DOHH2 (cell line): ENCODE measurements around the gene CYB5R3.
A peak's percentile ranks its signal among the peaks of the same experiment; 100 is the strongest.

Experiments used
- H3F3A ChIP-seq: fragments of 200-600 bp; sonication (generic), shearing (Covaris generic); 2 replicates; pipeline ENCODE4 v1.6.0; 2016; ENCODE audit warnings: antibody characterized with exemption, mild to moderate bottlenecking; ENCODE audit not compliant: control insufficient read depth, insufficient read depth
- H3K27ac ChIP-seq: fragments of 200-600 bp; sonication (generic); 2 replicates; pipeline ENCODE4 v1.5.1; 2014; ENCODE audit warnings: low read depth, mild to moderate bottlenecking, low read length, moderate library complexity
- H3K27me3 ChIP-seq: fragments of 200-600 bp; sonication (generic); 2 replicates; pipeline ENCODE4 v1.6.1; 2014; ENCODE audit warnings: mild to moderate bottlenecking, low read length, mixed read lengths; ENCODE audit not compliant: control insufficient read depth
- H3K36me3 ChIP-seq: fragments of 200-600 bp; sonication (generic); 2 replicates; pipeline ENCODE4 v1.6.1; 2014; ENCODE audit warnings: mild to moderate bottlenecking, low read length, moderate library complexity, mixed read lengths; ENCODE audit not compliant: control insufficient read depth
- H3K4me1 ChIP-seq: fragments of 200-600 bp; sonication (generic); 2 replicates; pipeline ENCODE4 v1.6.1; 2014; ENCODE audit warnings: mild to moderate bottlenecking, low read length, mixed read lengths; ENCODE audit not compliant: control insufficient read depth
- H3K4me2 ChIP-seq: fragments of 200-600 bp; sonication (generic); 2 replicates; pipeline ENCODE4 v1.6.0; 2014; ENCODE audit warnings: mild to moderate bottlenecking, low read length, moderate library complexity
- H3K4me3 ChIP-seq: fragments of 200-600 bp; sonication (generic); 2 replicates; pipeline ENCODE4 v1.5.1; 2014; ENCODE audit warnings: mild to moderate bottlenecking, low read length, mixed read lengths
- H3K79me2 ChIP-seq: fragments of 200-600 bp; sonication (generic); 2 replicates; pipeline ENCODE4 v1.6.1; 2014; ENCODE audit warnings: mild to moderate bottlenecking, low read length, mixed read lengths; ENCODE audit not compliant: control insufficient read depth
- H3K9me2 ChIP-seq: fragments of 200-600 bp; sonication (generic); replicated peaks from 2 replicates; pipeline ENCODE4 v1.6.1; 2014; ENCODE audit warnings: mild to moderate bottlenecking, low read length, mixed read lengths; ENCODE audit not compliant: control insufficient read depth
- H3K9me3 ChIP-seq: fragments of 200-600 bp; sonication (generic); 2 replicates; pipeline ENCODE4 v1.6.1; 2014; ENCODE audit warnings: antibody characterized with exemption, low read length, mixed read lengths; ENCODE audit not compliant: control insufficient read depth, insufficient read depth
- H4K20me1 ChIP-seq: fragments of 200-600 bp; sonication (generic); 2 replicates; pipeline ENCODE4 v1.6.0; 2014; ENCODE audit warnings: low read depth, mild to moderate bottlenecking, antibody characterized with exemption, low read length, moderate library complexity; ENCODE audit not compliant: control insufficient read depth, insufficient read depth
- EZH2phosphoT487 ChIP-seq: fragments of 200-600 bp; sonication (generic); IDR thresholded peaks from 2 replicates; pipeline ENCODE4 v1.6.1; 2017; ENCODE audit warnings: borderline replicate concordance, mild to moderate bottlenecking, antibody characterized with exemption, low read length, moderate library complexity, mixed read lengths
- TF ChIP-seq, protein P1 (sequence below): fragments of 200-600 bp; sonication (generic); IDR thresholded peaks from one replicate; pipeline ENCODE4 v1.5.1; 2014; ENCODE audit warnings: antibody characterized with exemption, mild to moderate bottlenecking, low read depth, low read length; ENCODE audit not compliant: poor library complexity, severe bottlenecking

The CYB5R3 gene

DNA sequence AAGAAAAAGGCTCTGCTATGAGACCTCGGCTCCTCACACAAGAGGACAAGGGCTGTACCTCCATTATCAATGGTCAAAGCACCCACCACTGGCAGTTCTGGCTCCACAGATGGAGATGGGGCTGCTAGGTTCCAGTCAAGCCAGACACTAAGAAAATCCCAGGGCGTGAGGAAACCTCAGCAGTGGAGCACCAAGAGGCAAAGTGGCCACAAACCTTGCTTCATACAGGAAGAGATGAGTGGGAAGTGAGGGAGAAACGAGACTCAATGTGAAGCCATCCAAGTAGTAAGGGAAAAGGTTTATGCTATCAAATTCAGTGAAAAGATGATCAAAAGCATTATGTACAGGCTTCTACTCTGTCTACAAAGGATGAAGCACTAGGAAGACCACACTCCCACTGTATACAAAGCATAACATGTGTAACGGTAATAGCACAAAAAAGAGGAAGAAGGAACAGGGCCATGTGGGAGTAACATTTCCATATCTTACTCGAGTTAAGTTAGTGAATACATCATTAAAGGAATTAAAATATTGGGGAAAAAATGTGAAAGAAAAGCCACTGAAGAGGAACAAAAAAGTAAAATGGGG is 61.5 kb downstream of the CYB5R3 start:
- H3K27ac ChIP-seq, result peak overlapping the region; percentile 44
- no peaks in the 10 kb centered on the region for H3K27me3 ChIP-seq
- H3K4me2 ChIP-seq, result peak overlapping the region; percentile 37
- H3K9me3 ChIP-seq, result no peaks in the 10 kb centered on the region
- TF ChIP-seq EZH2phosphoT487, result no peak
- TF ChIP-seq, protein P1, sequence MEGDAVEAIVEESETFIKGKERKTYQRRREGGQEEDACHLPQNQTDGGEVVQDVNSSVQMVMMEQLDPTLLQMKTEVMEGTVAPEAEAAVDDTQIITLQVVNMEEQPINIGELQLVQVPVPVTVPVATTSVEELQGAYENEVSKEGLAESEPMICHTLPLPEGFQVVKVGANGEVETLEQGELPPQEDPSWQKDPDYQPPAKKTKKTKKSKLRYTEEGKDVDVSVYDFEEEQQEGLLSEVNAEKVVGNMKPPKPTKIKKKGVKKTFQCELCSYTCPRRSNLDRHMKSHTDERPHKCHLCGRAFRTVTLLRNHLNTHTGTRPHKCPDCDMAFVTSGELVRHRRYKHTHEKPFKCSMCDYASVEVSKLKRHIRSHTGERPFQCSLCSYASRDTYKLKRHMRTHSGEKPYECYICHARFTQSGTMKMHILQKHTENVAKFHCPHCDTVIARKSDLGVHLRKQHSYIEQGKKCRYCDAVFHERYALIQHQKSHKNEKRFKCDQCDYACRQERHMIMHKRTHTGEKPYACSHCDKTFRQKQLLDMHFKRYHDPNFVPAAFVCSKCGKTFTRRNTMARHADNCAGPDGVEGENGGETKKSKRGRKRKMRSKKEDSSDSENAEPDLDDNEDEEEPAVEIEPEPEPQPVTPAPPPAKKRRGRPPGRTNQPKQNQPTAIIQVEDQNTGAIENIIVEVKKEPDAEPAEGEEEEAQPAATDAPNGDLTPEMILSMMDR, result no peak
- H3K4me3 ChIP-seq, result no peak overlapping the region
- H4K20me1 ChIP-seq, result no peaks in the 10 kb centered on the region
- H3K4me1 ChIP-seq, result peaks cover 31% of the 10 kb centered on the region
- H3K79me2 ChIP-seq, result peaks cover 7% of the 10 kb centered on the region
- peaks cover 9% of the 10 kb centered on the region for H3F3A ChIP-seq
- peaks cover 89% of the 10 kb centered on the region for H3K36me3 ChIP-seq
- H3K9me2 ChIP-seq, result no peaks in the 10 kb centered on the region

DNA sequence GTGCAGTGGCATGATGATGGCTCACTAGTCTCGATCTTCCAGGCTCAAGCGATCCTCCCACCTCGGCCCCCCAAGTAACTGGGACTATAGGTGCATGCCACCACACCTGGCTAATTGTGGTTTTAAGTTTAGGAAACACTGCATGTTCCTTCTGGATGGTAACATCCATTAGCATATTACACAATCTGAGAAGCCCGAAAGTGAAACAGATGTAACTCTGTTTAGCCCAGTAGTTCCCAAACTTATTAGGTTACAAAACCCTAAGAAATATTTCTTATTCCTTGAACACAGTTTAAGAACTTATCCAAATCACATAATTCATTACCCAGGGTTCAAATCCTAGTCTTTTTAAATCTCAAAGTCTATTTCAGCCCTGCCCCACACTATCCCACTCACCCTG is 62.8 kb downstream of the CYB5R3 start:
- no peaks in the 10 kb centered on the region for H3K27me3 ChIP-seq
- no peaks in the 10 kb centered on the region for H3K9me2 ChIP-seq
- peaks cover 37% of the 10 kb centered on the region for H3K4me1 ChIP-seq
- H3F3A ChIP-seq, result peaks cover 15% of the 10 kb centered on the region
- no peaks in the 10 kb centered on the region for H3K9me3 ChIP-seq
- TF ChIP-seq EZH2phosphoT487, result no peak
- TF ChIP-seq, protein P1, result no peak
- no peak overlapping the region for H3K4me2 ChIP-seq
- H4K20me1 ChIP-seq, result no peaks in the 10 kb centered on the region
- H3K27ac ChIP-seq, result no peak overlapping the region
- H3K36me3 ChIP-seq, result peaks cover 82% of the 10 kb centered on the region
- H3K79me2 ChIP-seq, result peaks cover 19% of the 10 kb centered on the region
- no peak overlapping the region for H3K4me3 ChIP-seq

DNA sequence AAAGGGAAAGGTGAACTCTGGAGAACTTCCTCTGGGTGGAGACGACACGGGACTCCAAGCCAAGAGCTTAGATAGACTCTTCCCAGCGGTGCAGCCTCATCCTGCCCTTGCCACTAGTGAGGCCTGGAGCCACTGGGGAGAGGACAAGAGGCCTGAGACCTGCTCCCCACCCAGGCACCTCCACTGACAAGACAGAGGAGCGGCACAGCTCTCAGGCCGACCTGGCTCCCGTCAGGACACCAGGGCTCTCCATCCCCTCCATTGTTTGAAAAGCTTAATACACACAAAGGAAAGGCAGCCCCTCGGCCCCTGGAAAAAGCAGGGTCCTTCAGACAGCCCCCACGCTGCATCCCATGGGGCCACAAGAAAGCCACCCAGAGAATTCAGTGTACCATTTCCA is 64.1 kb downstream of the CYB5R3 start:
- Histone ChIP-seq H3K4me3 (no peak overlapping the region), H4K20me1 (no peaks in the 10 kb centered on the region), H3K4me2 (no peak overlapping the region), H3K9me3 (no peaks in the 10 kb centered on the region), H3K27me3 (no peaks in the 10 kb centered on the region), H3K4me1 (peaks cover 36% of the 10 kb centered on the region), H3F3A (peaks cover 15% of the 10 kb centered on the region), H3K27ac (no peak overlapping the region), H3K9me2 (no peaks in the 10 kb centered on the region), H3K36me3 (peaks cover 78% of the 10 kb centered on the region), H3K79me2 (peaks cover 29% of the 10 kb centered on the region)
- no peak for TF ChIP-seq EZH2phosphoT487
- TF ChIP-seq, protein P1, result no peak
